ENCODE results near the gene ZNF236.
"Not testable (repeated sequence)": the region's sequence is repeated elsewhere in the genome, so short reads cannot be mapped to it uniquely, and the experiment has no call there.

ZNF236 gene

GRCh38 chr18:77017355-77017754 is 195.0 kb downstream of the ZNF236 start:
- H3K27ac Mint-ChIP-seq, result no peak overlapping the region
- H3K9me3 Mint-ChIP-seq, result no peaks in the 10 kb centered on the region
- H3K27me3 Mint-ChIP-seq (ENCODE audit: low read depth), result peaks cover 6% of the 10 kb centered on the region
- H3K4me3 Mint-ChIP-seq, result no peak overlapping the region
- peaks cover 5% of the 10 kb centered on the region for H3K36me3 Mint-ChIP-seq (ENCODE audit: low read depth)
- TF ChIP-seq CTCF (IDR thresholded peaks at IDR 0.05; ENCODE audit: unreplicated experiment in 3 of 3), result no peak
- peaks cover 6% of the 10 kb centered on the region for H3K4me1 Mint-ChIP-seq

DNA sequence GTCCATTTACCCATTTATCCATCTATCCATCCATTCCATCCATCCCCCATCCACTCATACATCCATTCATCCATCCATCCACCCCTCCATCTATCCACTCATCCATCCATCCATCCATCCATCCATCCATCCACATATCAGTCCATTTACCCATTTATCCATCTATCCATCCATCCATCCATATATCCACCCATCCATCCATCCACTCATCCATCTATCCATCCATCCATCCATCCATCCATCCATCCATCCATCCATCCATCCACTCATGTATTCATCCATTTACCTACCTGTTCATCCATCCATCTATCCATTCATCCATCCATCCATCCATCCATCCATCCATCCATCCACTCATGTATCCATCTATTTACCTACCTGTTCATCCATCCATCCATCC is 196.3 kb downstream of the ZNF236 start:
- peaks cover 18% of the 10 kb centered on the region for H3K4me1 Mint-ChIP-seq
- not testable (repeated sequence) for H3K4me3 Mint-ChIP-seq; H3K27ac Mint-ChIP-seq; H3K27me3 Mint-ChIP-seq (ENCODE audit: low read depth); H3K36me3 Mint-ChIP-seq (ENCODE audit: low read depth); H3K9me3 Mint-ChIP-seq

- no peak overlapping the region for H3K4me3 Mint-ChIP-seq
- H3K36me3 Mint-ChIP-seq (ENCODE audit: low read depth), result peaks cover 5% of the 10 kb centered on the region
- H3K9me3 Mint-ChIP-seq, result no peaks in the 10 kb centered on the region
- H3K4me1 Mint-ChIP-seq, result peaks cover 23% of the 10 kb centered on the region
- TF ChIP-seq CTCF (IDR thresholded peaks at IDR 0.05; ENCODE audit: unreplicated experiment in 3 of 3), result no peak
- no peak overlapping the region for H3K27ac Mint-ChIP-seq
- H3K27me3 Mint-ChIP-seq (ENCODE audit: low read depth), result peaks cover 10% of the 10 kb centered on the region
Observed at GRCh38 chr18:77019641-77020040, 197.3 kb downstream of the ZNF236 start.

Measured in nephron (organoid).